GM23338 (cell line): ENCODE measurements around the gene ECE1. TPM values are rescaled to one million over a fixed set of nuclear protein-coding genes. Genes with fewer than 3 reads are reported as not detected.

Experiments
- ATAC-seq: fragments of 200-7000 bp; cut with Tn5 transposase; 3 replicates; pipeline ENCODE4 v1.9.1; 2020
- DNase-seq: peaks from one replicate; pipeline ENCODE4 v3.0.0-alpha.2; 2015; ENCODE audit warnings: low spot score
- H2AFZ ChIP-seq: fragments of 200-600 bp; sonication (generic); 2 replicates; pipeline ENCODE4 v1.8.0; 2016; ENCODE audit warnings: antibody characterized with exemption, mild to moderate bottlenecking, moderate library complexity
- H3F3A ChIP-seq: fragments of 200-600 bp; sonication (generic); replicated peaks from 2 replicates; pipeline ENCODE4 v1.8.0; 2017; ENCODE audit warnings: antibody characterized with exemption, mixed run types, low read depth
- H3K27ac ChIP-seq: fragments of 200-600 bp; sonication (generic); 2 replicates; pipeline ENCODE4 v1.6.1; 2016; ENCODE audit warnings: low read depth
- H3K27me3 ChIP-seq: fragments of 200-600 bp; sonication (generic); 2 replicates; pipeline ENCODE4 v1.8.0; 2016; ENCODE audit warnings: mild to moderate bottlenecking, mixed run types, moderate library complexity; ENCODE audit not compliant: insufficient read depth
- H3K36me3 ChIP-seq: fragments of 200-600 bp; sonication (generic); 2 replicates; pipeline ENCODE4 v1.8.0; 2016; ENCODE audit warnings: mild to moderate bottlenecking; ENCODE audit not compliant: insufficient read depth
- H3K4me1 ChIP-seq: fragments of 200-600 bp; sonication (generic); 2 replicates; pipeline ENCODE4 v1.8.0; 2016; ENCODE audit warnings: mild to moderate bottlenecking, moderate library complexity; ENCODE audit not compliant: insufficient read depth
- H3K4me2 ChIP-seq: fragments of 200-600 bp; sonication (generic); 2 replicates; pipeline ENCODE4 v1.7.1; 2017; ENCODE audit warnings: mixed run types
- H3K4me3 ChIP-seq: fragments of 200-600 bp; sonication (generic); 2 replicates; pipeline ENCODE4 v1.6.1; 2016; ENCODE audit warnings: mixed run types
- H3K79me2 ChIP-seq: fragments of 200-600 bp; sonication (generic); replicated peaks from 2 replicates; pipeline ENCODE4 v1.8.0; 2017; ENCODE audit warnings: mild to moderate bottlenecking; ENCODE audit not compliant: insufficient read depth
- H3K9me2 ChIP-seq: fragments of 200-600 bp; sonication (generic); 2 replicates; pipeline ENCODE4 v1.8.0; 2017; ENCODE audit not compliant: insufficient read depth
- H4K20me1 ChIP-seq: fragments of 200-600 bp; sonication (generic); replicated peaks from 2 replicates; pipeline ENCODE4 v1.8.0; 2017; ENCODE audit warnings: mild to moderate bottlenecking; ENCODE audit not compliant: insufficient read depth
- H3K27ac Mint-ChIP-seq: 2 replicates; pipeline ENCODE4 v1.8.0; 2020; ENCODE audit warnings: inconsistent platforms, mild to moderate bottlenecking, moderate library complexity, mixed read lengths
- H3K27me3 Mint-ChIP-seq: 3 replicates; pipeline ENCODE4 v1.8.0; 2022; ENCODE audit warnings: low read depth, mild to moderate bottlenecking, moderate library complexity, mixed read lengths, inconsistent platforms; ENCODE audit not compliant: insufficient read depth, poor library complexity
- H3K36me3 Mint-ChIP-seq: 3 replicates; pipeline ENCODE4 v1.8.0; 2021; ENCODE audit warnings: low read depth, mild to moderate bottlenecking, inconsistent platforms, moderate library complexity, mixed read lengths
- H3K4me1 Mint-ChIP-seq: 3 replicates; pipeline ENCODE4 v1.8.0; 2020; ENCODE audit warnings: mild to moderate bottlenecking, inconsistent platforms, mixed read lengths
- H3K4me3 Mint-ChIP-seq: 3 replicates; pipeline ENCODE4 v1.8.0; 2021; ENCODE audit warnings: moderate library complexity, mild to moderate bottlenecking, inconsistent platforms, mixed read lengths
- H3K9me3 Mint-ChIP-seq: 3 replicates; pipeline ENCODE4 v1.8.0; 2020; ENCODE audit warnings: moderate library complexity, mild to moderate bottlenecking, inconsistent platforms, mixed read lengths
- EZH2phosphoT487 ChIP-seq: fragments of 200-600 bp; sonication (generic); IDR thresholded peaks from one replicate; pipeline ENCODE4 v1.8.1; 2018; ENCODE audit warnings: antibody characterized with exemption; ENCODE audit not compliant: unreplicated experiment
- JUNB ChIP-seq: IDR thresholded peaks from one replicate; pipeline ENCODE4 v1.6.1; 2016; ENCODE audit warnings: antibody characterized with exemption; ENCODE audit not compliant: unreplicated experiment
- NANOG ChIP-seq: IDR thresholded peaks from 2 replicates; pipeline ENCODE4 v1.6.1; 2016; ENCODE audit warnings: antibody characterized with exemption, borderline replicate concordance
- POLR2AphosphoS5 ChIP-seq: IDR thresholded peaks from 2 replicates; pipeline ENCODE4 v1.6.1; 2016; ENCODE audit warnings: antibody characterized with exemption, low read depth
- STAT1 ChIP-seq: IDR thresholded peaks from one replicate; pipeline ENCODE4 v1.6.1; 2016; ENCODE audit warnings: antibody characterized with exemption; ENCODE audit not compliant: unreplicated experiment
- ZNF114 ChIP-seq: fragments of 250-450 bp; sonication (Bioruptor Pico); IDR thresholded peaks from 2 replicates; pipeline ENCODE4 v1.5.0; 2020; ENCODE audit warnings: mild to moderate bottlenecking, moderate library complexity
- ZNF331 ChIP-seq: fragments of 250-450 bp; sonication (Bioruptor Pico); IDR thresholded peaks from 2 replicates; pipeline ENCODE4 v1.5.0; 2020; ENCODE audit warnings: low read depth, mild to moderate bottlenecking, moderate library complexity
- polyA plus RNA-seq: library from polyadenylated mRNA; unstranded; fragments of >200 nt; fragmentation: Nextera tagmentation; extraction: Ambion mirVana; gene quantifications from 2 replicates; pipeline ENCODE4 v1.2.1, GENCODE V29; 2016
- total RNA-seq: library from RNA; depleted of rRNA; stranded (reverse); fragments of >200 nt; shearing (Covaris generic); gene quantifications from 2 replicates; pipeline ENCODE4 v1.2.3, GENCODE V29; 2014
- TF ChIP-seq, protein P1 (sequence below), 2 experiments: fragments of 200-600 bp in 1 of 2; sonication (generic) in 1 of 2; conservative IDR thresholded peaks; 2 replicates each; pipeline versions ENCODE4 v1.5.1 to v1.6.1; 2016 to 2017; ENCODE audit warnings: antibody characterized with exemption in 2 of 2, low read depth in 2 of 2, mild to moderate bottlenecking in 2 of 2, moderate library complexity in 1 of 2
- TF ChIP-seq, protein P2 (sequence below): IDR thresholded peaks from one replicate; pipeline ENCODE4 v1.6.1; 2018; ENCODE audit warnings: antibody characterized with exemption; ENCODE audit not compliant: unreplicated experiment
- TF ChIP-seq, protein P3 (sequence below): IDR thresholded peaks from 2 replicates; pipeline ENCODE4 v1.6.1; 2016; ENCODE audit warnings: antibody characterized with exemption

The ECE1 gene
- total and polyA plus RNA-seq, 2 experiments from 2014 or later: 11.0 to 45.0 TPM

DNA sequence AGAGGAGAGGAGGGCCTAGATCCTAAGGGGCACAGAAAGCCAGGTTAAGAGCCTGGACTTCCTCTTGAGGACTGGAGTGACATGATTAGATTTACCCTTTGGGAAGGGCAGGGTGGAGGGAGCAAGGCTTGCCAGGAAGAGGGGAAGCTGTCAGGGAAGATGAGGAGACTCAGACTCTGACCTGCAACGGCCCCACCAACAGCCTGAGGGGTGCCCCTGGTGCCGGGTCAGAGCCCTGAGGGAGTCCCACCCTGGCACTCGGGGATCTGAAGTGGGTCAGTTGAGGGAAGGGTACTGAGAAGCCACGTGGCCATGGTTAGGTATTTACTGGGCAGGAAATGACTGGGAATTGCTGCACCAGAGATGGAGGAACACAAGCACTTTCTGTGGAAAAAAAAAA, 9.8 kb downstream of the ECE1 start:
- Histone ChIP-seq H2AFZ (no peak overlapping the region), H3K9me2 (no peaks in the 10 kb centered on the region), H3K79me2 (no peaks in the 10 kb centered on the region), H3K4me1 (peaks cover 8% of the 10 kb centered on the region), H3K4me2 (no peak overlapping the region), H3K27ac (no peak overlapping the region), H4K20me1 (no peaks in the 10 kb centered on the region; the same call in 1 of the 2 replicates), H3K27me3 (no peaks in the 10 kb centered on the region), H3K4me3 (no peak overlapping the region), H3K36me3 (no peaks in the 10 kb centered on the region), H3F3A (no peaks in the 10 kb centered on the region)
- no peak overlapping the region; the same call in 1 of the 2 replicates for H3K27ac Mint-ChIP-seq
- H3K27me3 Mint-ChIP-seq: peaks cover 10% of the 10 kb centered on the region
- TF ChIP-seq ZNF114 (CRISPR knock-in tag) (no peak), STAT1 (no peak)
- TF ChIP-seq, protein P1, sequence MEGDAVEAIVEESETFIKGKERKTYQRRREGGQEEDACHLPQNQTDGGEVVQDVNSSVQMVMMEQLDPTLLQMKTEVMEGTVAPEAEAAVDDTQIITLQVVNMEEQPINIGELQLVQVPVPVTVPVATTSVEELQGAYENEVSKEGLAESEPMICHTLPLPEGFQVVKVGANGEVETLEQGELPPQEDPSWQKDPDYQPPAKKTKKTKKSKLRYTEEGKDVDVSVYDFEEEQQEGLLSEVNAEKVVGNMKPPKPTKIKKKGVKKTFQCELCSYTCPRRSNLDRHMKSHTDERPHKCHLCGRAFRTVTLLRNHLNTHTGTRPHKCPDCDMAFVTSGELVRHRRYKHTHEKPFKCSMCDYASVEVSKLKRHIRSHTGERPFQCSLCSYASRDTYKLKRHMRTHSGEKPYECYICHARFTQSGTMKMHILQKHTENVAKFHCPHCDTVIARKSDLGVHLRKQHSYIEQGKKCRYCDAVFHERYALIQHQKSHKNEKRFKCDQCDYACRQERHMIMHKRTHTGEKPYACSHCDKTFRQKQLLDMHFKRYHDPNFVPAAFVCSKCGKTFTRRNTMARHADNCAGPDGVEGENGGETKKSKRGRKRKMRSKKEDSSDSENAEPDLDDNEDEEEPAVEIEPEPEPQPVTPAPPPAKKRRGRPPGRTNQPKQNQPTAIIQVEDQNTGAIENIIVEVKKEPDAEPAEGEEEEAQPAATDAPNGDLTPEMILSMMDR (conservative IDR thresholded peaks at IDR 0.05; ENCODE audit: low read depth in 2 of 2): no peak
- ATAC-seq: no peak
- H3K9me3 Mint-ChIP-seq: no peaks in the 10 kb centered on the region
- H3K36me3 Mint-ChIP-seq: no peaks in the 10 kb centered on the region
- peaks cover 27% of the 10 kb centered on the region for H3K4me1 Mint-ChIP-seq
- H3K4me3 Mint-ChIP-seq: no peak overlapping the region
- DNase-seq: no peak

DNA sequence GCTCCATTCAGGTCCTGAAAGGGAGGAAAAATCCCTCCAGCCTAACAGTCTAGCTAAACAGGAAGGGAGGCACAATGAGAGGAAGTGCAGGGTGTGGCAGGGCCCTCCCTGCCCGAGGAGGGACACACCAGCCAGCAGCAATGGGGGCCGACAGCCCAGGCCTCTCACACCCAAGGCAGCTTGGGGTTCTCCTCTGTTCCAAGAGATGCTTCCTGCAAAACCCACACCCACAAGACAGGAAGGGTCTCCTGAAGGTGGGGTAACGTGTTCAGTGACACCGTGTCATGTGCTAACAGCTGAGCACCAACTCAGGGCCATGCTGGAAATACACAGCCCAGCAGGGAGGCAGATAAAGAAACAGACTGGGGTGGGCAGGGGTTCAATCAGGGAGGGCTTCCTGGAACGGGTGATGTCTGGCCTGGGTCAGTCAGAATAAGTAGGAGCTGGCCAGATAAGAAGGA, 10.2 kb downstream of the ECE1 start:
- TF ChIP-seq ZNF114 (CRISPR knock-in tag): no peak
- TF ChIP-seq, protein P1 (conservative IDR thresholded peaks at IDR 0.05; ENCODE audit: low read depth in 2 of 2): no peak
- TF ChIP-seq EZH2phosphoT487: no peak
- no peak for TF ChIP-seq POLR2AphosphoS5
- TF ChIP-seq ZNF331: no peak
- TF ChIP-seq NANOG: no peak
- TF ChIP-seq STAT1: no peak
- no peak for TF ChIP-seq JUNB
- TF ChIP-seq, protein P2, sequence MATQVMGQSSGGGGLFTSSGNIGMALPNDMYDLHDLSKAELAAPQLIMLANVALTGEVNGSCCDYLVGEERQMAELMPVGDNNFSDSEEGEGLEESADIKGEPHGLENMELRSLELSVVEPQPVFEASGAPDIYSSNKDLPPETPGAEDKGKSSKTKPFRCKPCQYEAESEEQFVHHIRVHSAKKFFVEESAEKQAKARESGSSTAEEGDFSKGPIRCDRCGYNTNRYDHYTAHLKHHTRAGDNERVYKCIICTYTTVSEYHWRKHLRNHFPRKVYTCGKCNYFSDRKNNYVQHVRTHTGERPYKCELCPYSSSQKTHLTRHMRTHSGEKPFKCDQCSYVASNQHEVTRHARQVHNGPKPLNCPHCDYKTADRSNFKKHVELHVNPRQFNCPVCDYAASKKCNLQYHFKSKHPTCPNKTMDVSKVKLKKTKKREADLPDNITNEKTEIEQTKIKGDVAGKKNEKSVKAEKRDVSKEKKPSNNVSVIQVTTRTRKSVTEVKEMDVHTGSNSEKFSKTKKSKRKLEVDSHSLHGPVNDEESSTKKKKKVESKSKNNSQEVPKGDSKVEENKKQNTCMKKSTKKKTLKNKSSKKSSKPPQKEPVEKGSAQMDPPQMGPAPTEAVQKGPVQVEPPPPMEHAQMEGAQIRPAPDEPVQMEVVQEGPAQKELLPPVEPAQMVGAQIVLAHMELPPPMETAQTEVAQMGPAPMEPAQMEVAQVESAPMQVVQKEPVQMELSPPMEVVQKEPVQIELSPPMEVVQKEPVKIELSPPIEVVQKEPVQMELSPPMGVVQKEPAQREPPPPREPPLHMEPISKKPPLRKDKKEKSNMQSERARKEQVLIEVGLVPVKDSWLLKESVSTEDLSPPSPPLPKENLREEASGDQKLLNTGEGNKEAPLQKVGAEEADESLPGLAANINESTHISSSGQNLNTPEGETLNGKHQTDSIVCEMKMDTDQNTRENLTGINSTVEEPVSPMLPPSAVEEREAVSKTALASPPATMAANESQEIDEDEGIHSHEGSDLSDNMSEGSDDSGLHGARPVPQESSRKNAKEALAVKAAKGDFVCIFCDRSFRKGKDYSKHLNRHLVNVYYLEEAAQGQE: no peak
- TF ChIP-seq, protein P3, sequence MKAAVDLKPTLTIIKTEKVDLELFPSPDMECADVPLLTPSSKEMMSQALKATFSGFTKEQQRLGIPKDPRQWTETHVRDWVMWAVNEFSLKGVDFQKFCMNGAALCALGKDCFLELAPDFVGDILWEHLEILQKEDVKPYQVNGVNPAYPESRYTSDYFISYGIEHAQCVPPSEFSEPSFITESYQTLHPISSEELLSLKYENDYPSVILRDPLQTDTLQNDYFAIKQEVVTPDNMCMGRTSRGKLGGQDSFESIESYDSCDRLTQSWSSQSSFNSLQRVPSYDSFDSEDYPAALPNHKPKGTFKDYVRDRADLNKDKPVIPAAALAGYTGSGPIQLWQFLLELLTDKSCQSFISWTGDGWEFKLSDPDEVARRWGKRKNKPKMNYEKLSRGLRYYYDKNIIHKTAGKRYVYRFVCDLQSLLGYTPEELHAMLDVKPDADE: no peak
- Histone ChIP-seq H3K36me3 (no peaks in the 10 kb centered on the region), H3K27ac (no peak overlapping the region), H4K20me1 (no peaks in the 10 kb centered on the region; the same call in 1 of the 2 replicates), H3K9me2 (no peaks in the 10 kb centered on the region), H2AFZ (no peak overlapping the region), H3K27me3 (no peaks in the 10 kb centered on the region), H3F3A (no peaks in the 10 kb centered on the region), H3K4me3 (no peak overlapping the region), H3K79me2 (no peaks in the 10 kb centered on the region), H3K4me2 (no peak overlapping the region), H3K4me1 (peaks cover 8% of the 10 kb centered on the region)
- Mint-ChIP-seq H3K27ac (no peak overlapping the region; the same call in 1 of the 2 replicates), H3K4me1 (peaks cover 27% of the 10 kb centered on the region), H3K9me3 (no peaks in the 10 kb centered on the region), H3K4me3 (no peak overlapping the region), H3K27me3 (peaks cover 10% of the 10 kb centered on the region), H3K36me3 (no peaks in the 10 kb centered on the region)
- no peak for DNase-seq
- ATAC-seq: no peak
